HFFc6 (cell line): ENCODE results near the gene LTA. TPM values are rescaled to one million over a fixed set of nuclear protein-coding genes. Genes with fewer than 3 reads are reported as not detected.

Experiments used
- DNase-seq: peaks from one replicate; pipeline ENCODE4 v3.0.0-alpha.2; 2018
- H3K27ac Mint-ChIP-seq: 2 replicates; pipeline ENCODE4 v1.8.0; 2020; ENCODE audit warnings: mild to moderate bottlenecking, mixed read lengths
- H3K27me3 Mint-ChIP-seq: 2 replicates; pipeline ENCODE4 v1.8.0; 2021; ENCODE audit warnings: mild to moderate bottlenecking, moderate library complexity, mixed read lengths; ENCODE audit not compliant: insufficient read depth
- H3K36me3 Mint-ChIP-seq: 2 replicates; pipeline ENCODE4 v1.8.0; 2021; ENCODE audit warnings: low read depth, mixed read lengths
- H3K4me1 Mint-ChIP-seq: 2 replicates; pipeline ENCODE4 v1.8.0; 2020; ENCODE audit warnings: low read depth, mixed read lengths
- H3K4me3 Mint-ChIP-seq: 2 replicates; pipeline ENCODE4 v1.8.0; 2020; ENCODE audit warnings: mild to moderate bottlenecking, moderate library complexity, mixed read lengths
- H3K9me3 Mint-ChIP-seq: 2 replicates; pipeline ENCODE4 v1.8.0; 2020; ENCODE audit warnings: mild to moderate bottlenecking, mixed read lengths
- CTCF ChIP-seq: fragments of 200-600 bp; sonication (generic); IDR thresholded peaks from 2 replicates; pipeline ENCODE4 v1.5.0; 2021; ENCODE audit warnings: antibody characterized with exemption, mild to moderate bottlenecking
- total RNA-seq, 6 experiments: library from RNA; stranded (reverse); fragmentation: NEBNext Ultra II Directional; extraction: Animal tissue kit (Norgen Biotek cat#: 25700); gene quantifications; 2 replicates in 1 of 6; 3 replicates in 5 of 6; pipeline ENCODE4 v1.2.3, GENCODE V29; 2021

The LTA gene
- total RNA-seq, 6 experiments from 2014 or later, result not detected

- H3K4me1 Mint-ChIP-seq, result no peaks in the 10 kb centered on the region; the same call in 1 of the 2 replicates
- DNase-seq, result no peak
These were observed 42.1 kb downstream of the LTA start for GRCh38 chr6:31614075-31614619.

GRCh38 chr6:31614684-31615578 lies 42.8 kb downstream of the LTA start, which contains the start of gene AIF1:
TSS of gene AIF1 (plus strand) at chr6:31615234. CDS start at chr6:31615330, 96 bp downstream.
- H3K36me3 Mint-ChIP-seq, result no peaks in the 10 kb centered on the region
- H3K4me3 Mint-ChIP-seq, result no peak within 1 kb of the TSS
- H3K27ac Mint-ChIP-seq, result no peak within 1 kb of the TSS
- H3K27me3 Mint-ChIP-seq, result peaks cover 5% of the 10 kb centered on the region
- H3K9me3 Mint-ChIP-seq, result no peaks in the 10 kb centered on the region
- no peak for DNase-seq
- peaks cover 5% of the 10 kb centered on the region; the same call in 1 of the 2 replicates for H3K4me1 Mint-ChIP-seq
- no peak for TF ChIP-seq CTCF

More at GRCh38 chr6:31614075-31614619, 42.1 kb downstream of the LTA start:
- no peak for TF ChIP-seq CTCF
- H3K4me3 Mint-ChIP-seq, result no peak overlapping the region
- H3K27ac Mint-ChIP-seq, result no peak overlapping the region
- H3K36me3 Mint-ChIP-seq, result no peaks in the 10 kb centered on the region
- H3K27me3 Mint-ChIP-seq, result peaks cover 5% of the 10 kb centered on the region
- H3K9me3 Mint-ChIP-seq, result no peaks in the 10 kb centered on the region

- Mint-ChIP-seq H3K4me3 (no peak overlapping the region), H3K9me3 (no peaks in the 10 kb centered on the region), H3K4me1 (peaks cover 6% of the 10 kb centered on the region; the same call in 1 of the 2 replicates), H3K27ac (no peak overlapping the region), H3K36me3 (no peaks in the 10 kb centered on the region), H3K27me3 (peaks cover 5% of the 10 kb centered on the region)
- no peak for DNase-seq
- TF ChIP-seq CTCF, result no peak
These were observed 43.7 kb downstream of the LTA start for GRCh38 chr6:31615748-31616147.

- DNase-seq, result no peak
- Mint-ChIP-seq H3K27me3 (peaks cover 6% of the 10 kb centered on the region), H3K36me3 (peaks cover 11% of the 10 kb centered on the region), H3K27ac (no peak overlapping the region), H3K9me3 (no peaks in the 10 kb centered on the region), H3K4me3 (no peak overlapping the region), H3K4me1 (peaks cover 11% of the 10 kb centered on the region)
- no peak for TF ChIP-seq CTCF
These were observed 44.9 kb downstream of the LTA start for GRCh38 chr6:31617010-31617409.

GRCh38 chr6:31619805-31620585 lies 47.9 kb downstream of the LTA start:
- H3K36me3 Mint-ChIP-seq, result peaks cover 31% of the 10 kb centered on the region
- peak overlapping the region; percentile 97 for H3K4me3 Mint-ChIP-seq
- peak; percentile 98 for DNase-seq
- peaks cover 4% of the 10 kb centered on the region for H3K27me3 Mint-ChIP-seq
- peaks cover 21% of the 10 kb centered on the region for H3K4me1 Mint-ChIP-seq
- TF ChIP-seq CTCF, result no peak
- H3K9me3 Mint-ChIP-seq, result no peaks in the 10 kb centered on the region
- H3K27ac Mint-ChIP-seq, result peak overlapping the region; percentile 100
